DMS 273 (cell line): ENCODE results near the gene ITLN1.

Experiments used
- DNase-seq: peaks from one replicate; lab custom pipeline; 2025; ENCODE audit not compliant: unreplicated experiment; lab: John Stamatoyannopoulos, UW

Gene ITLN1

DNA sequence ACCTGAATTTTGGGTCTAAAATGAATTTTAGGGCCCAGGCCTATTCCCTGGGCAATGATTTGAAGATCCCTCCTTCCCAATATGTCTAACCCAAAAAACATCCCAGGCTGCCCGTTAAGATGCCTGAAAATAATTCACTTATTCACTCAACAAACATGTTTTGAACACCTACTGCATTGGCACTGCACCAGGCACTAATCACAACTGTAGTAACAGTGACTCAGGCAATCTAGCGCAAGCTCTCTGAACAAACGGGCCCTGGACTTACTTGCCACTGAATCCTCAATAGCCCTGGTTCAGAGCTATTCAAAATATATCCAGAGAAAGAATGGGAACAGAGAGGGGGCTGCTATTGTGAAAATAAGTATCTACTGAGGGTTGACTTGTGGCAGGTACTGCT, 26.5 kb downstream of the ITLN1 start:
- DNase-seq: no peak

DNA sequence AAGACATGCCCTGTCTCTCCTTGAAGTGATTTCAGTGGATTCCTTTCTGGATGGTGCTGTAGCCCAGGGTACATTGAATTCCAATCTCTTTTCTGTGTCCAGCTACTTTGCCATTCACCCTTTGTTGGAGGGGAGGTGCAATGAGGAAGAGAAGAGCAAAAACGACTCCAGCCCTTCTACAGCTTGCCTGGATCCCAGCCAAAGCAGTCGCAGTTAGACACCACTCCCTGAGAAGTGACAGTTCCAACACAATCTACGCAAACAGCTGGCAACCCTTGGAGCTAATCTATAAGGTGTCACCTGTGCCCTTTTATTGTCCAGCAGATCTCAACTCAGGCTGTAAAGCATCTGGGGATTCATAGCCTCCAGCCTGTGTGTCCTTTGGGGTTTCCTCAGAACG, 26.9 kb downstream of the ITLN1 start:
- no peak for DNase-seq

DNA sequence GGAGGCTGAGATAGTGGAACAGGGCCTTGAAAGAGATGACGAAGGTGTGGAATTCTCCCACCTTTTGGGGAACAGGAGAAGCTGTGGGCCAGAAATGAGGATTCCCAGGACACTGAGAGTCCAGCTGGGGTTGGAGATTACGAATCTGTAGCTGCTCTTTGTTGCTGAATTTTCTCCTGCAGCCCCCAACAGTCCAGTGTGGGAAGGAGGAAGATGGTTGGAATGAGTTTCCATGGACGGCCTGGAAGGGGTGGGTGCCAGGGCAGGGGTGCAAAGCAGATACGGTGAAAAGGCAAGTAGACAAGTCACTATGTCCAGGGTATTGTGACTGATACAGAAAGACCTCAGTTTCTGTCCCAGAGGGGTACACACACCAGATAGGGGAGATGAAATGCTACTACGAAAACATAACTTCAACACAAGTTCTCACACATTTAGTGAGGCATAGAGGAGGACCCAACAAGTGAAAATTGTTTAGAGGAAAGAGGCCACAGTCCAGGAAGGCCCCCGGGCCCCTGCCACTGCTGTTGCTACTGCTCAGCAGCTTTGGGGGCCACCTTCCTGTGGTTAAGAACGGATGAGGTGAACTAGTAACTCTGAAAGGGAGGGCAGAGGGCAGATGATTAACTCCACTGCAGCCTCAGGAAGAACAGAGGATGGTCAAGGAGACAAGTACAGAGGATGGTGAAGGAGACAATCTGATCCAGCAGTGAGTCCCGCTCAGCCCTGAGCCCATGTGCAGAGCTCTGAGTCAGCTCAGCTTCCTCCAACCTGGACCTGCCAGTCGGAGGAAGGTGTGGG, 29.6 kb downstream of the ITLN1 start:
- DNase-seq: no peak

DNA sequence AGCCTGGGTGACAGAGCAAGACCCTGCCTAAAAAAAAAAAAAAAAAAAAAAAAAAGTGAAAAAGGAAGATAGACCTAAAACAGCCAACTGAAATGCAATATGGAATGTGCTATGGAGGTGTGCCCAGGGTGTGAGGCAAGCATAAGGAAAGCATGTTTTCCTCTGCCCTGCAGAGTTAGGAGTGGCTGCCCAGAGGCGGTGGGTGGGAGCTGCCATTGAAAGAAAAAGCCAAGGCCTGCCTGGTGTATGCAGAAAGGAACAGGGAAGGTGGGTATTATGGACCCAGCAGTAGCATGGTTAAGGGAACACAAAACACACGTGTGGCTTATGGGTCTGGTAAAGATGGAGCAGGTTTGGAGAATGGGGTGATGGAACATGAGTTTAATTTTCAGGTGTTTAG, 31.2 kb downstream of the ITLN1 start:
- no peak for DNase-seq

DNA sequence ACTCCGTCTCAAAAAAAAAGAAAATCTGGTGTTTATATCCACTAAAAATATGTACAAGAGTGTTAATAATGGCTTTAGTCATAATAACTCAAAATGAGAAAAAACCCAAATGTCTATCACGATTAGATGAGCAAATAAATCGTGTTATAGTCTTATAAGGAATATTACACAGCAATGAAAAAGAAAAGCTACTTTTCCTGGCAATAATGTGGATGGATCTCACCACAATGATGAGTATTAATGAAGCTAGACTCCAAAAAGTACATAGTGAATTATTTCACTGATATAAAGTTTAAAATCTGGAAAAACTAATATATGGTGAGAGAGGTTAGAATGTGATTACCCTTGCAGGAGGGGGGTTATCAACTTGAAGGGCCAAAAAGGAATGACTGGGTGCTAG, 32.0 kb downstream of the ITLN1 start:
- no peak for DNase-seq

DNA sequence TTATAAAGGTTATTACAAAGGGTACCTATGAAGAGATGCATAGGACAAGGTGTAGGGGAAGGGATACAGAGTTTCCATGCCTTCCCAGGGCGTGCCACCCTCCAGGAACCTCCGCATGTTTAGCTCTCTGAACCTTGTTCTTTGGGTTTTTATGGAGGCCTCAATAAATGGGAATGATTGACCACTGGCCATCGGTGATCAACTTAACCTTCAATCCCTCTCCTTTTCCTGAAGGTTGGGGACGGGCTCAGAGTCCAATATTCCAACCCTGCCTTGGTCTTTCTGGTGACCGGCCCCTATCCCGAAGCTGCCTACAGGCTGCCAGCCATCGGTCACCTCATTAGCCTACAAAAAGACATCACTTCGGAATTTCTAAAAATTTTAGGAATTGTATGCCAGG, 34.0 kb downstream of the ITLN1 start:
- no peak for DNase-seq

DNA sequence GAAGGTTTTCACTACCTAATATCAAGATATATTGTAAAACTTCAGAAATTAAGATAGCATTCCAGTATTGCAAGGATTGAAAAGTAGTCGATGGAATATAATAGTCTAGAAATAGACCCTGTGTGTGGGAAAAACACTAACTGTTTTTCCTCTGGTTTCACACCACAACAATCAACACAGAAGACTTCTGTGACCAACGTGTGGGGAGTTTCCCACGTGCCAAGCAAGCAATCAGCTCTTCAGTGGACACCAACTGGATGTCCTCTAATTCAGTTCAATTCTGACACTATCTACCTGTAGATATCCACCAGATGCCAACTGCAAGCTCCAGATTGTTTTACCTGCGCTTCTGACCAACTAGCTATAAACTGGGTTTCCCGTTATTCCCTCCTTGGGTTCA, 34.4 kb downstream of the ITLN1 start:
- no peak for DNase-seq

DNA sequence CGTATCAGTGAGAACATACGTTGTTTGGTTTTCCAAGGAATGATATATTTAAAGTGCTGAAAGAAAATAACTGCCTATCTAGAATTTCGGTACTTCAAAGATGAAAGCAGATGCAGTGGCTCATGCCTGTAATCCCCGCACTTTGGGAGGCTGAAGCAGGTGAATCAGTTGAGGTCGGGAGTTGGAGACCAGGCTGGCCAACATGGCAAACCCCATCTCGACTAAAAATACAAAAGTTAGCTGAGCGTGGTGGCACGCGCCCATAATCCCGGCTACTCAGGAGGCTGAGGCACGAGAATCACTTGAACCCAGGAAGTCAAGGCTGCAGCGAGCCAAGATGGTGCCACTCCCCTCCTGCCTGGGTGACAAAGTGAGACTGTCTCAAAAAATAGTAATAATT, 38.7 kb downstream of the ITLN1 start:
- no peak for DNase-seq

DNA sequence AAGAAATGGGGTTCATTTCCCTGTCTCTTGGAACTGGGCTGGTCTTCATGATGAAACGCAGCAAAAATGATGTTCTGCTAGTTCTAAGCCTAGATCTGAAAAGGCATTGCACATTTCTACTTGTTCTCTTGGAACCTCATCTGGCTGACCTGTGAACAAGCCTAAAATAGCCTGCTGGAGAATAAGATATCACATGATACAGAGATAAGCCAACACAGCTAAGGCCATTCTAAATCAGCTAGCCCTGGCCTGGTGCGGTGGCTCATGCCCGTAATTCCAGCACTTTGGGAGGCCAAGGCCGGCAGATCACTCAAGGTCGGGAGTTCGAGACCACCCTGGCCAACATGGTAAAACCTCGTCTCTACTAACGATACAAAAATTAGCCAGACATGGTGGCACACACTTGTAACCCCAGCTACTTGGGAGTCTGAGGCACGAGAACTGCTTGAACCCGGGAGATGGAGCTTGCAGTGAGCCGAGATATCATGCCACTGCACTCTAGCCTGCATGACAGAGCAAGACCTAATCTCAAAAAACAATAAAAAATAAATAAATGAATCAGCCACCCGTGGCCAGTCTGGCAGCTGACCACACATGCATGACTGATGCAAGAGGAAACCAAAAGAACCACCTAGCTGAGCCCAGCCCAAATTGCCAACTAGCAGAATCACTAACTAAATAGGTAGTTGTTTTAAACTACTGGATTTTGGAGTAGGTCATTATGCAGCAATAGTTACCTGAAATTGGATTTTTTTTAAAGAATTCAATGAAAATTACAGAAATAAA, 40.3 kb downstream of the ITLN1 start:
- DNase-seq: no peak

DNA sequence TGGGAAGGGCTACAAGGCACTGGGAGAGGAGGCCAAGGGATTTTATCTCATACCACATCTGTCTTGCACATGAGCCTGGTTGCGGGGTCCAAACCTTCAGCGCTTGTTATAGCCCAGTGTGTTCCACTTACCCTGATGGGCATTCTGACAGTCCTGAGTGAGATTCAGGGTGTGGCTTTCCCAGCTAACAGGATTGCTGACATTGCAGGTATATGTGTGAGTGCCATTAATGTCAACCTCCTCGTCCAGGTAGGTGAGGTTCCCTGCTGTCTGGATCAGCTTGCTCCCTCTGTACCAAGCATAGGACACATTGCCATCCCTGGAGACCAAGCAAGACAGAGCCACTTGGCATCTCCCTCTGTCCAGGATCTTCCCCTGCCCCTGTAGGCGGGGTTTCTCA, 43.9 kb downstream of the ITLN1 start:
- no peak for DNase-seq

DNA sequence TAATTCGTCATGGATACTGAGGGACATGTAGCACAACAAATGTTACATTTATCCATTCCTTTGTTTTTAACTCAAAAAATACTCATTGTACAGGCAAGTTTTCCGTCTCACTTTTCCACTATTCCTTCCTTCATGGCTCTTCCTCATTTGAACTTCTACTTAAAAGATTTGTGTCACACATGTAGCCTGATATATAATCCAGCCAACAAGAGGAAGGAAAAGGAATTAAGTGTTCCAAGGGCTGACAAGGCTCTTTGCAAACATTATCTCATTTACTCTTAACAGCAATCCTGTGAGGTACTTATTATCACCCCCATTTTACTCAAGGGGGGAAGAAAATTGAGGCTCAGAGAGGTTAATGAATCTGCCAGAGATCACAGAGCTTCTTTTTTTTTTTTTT, 45.2 kb downstream of the ITLN1 start:
- DNase-seq: no peak

DNA sequence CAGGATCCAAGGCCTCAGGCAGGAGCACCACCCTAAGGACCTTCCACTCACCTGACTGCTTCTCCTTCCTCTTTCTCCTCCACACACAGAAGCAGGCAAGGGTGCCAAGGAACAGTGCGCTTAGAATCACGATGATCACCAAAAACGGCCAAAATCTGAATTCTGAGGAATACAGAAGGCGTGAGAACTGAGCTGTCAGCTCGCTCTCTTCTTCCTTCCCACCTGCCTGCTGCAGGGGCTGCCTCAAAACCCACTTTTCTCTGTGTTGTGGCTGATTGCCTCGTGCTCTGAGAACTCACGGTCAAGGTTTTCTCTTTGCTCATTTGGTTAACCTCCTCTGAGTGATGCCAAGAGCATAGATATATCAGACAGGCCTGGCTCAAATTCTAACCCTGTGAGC, 46.1 kb downstream of the ITLN1 start:
- no peak for DNase-seq

DNA sequence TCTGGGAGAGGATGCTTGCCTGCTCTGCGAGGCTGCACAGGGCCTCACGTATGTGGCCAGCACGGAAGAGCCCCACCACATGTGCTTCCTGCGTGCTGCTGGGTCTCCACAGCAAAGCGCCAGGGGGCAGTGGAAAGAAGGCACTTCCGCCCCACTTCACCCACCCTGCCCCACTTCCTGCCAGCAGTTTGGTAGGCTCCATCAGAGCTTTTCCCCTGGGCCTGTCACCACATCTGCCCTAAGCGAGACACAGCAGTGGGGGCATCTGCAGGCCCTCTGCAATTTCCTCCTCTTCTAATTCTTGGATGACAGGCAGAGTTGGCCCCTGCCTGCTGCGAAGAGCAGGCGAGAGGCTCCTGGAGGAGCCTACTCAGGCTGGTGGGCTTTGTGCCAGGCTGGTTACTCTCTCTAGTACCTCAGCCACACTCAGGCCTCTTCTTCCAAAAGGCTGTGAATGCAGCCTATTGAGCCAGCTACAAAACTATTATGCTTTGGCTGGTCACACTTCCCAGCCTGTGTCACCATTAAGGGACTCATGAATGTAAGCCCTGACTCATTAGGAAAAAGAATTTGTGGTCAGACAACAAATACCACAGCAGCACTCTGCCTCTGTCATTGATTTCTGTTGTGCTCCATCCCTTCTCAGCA, 47.3 kb downstream of the ITLN1 start:
- DNase-seq: no peak

DNA sequence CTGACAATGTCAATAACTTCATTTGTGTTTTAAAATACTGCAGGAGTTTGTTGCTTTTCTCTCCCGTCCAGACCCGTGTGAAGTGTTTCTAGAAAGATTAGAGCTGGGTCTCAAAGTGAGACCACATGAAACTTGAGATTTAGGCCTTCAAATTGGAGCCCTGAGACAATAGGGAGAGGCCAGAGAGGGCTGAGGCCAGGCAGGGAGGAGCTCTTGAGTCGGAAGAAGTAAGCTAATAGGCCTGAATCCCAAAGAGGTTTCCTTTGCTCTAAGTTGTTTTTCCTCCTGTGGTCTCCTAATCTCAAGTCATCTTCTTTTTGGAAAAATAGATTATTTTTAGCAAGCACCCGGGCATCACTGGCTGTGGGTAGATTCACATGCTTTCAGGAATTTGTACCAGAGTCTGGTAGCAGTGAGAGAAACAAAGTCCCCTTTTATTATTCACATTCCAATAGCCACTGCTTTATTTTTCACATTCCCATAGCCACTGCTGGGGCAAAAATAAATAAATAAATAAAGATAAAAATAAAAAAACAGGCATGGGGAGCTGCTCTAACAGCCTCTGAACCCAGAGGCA, 47.9 kb downstream of the ITLN1 start:
- no peak for DNase-seq

DNA sequence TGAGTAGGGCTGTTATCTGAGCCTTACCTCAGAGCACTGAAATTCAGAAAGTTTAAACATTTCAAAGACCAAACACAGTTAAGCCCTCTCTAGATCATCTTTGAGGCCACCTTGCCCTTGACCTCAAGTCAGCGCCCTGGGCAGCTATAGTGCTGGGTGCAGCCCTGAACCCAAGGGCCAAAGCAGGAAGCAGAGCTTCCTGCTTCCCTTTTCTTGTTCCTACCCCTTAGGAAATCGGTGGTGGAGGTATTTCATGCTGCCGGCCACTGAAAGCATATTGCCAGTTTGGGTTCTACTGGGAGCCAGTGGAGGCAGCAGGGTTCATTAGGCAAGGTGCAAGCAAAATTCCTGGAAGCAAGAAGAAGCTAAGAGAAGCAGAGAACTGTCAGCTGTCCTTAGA, 48.4 kb downstream of the ITLN1 start:
- DNase-seq: no peak

DNA sequence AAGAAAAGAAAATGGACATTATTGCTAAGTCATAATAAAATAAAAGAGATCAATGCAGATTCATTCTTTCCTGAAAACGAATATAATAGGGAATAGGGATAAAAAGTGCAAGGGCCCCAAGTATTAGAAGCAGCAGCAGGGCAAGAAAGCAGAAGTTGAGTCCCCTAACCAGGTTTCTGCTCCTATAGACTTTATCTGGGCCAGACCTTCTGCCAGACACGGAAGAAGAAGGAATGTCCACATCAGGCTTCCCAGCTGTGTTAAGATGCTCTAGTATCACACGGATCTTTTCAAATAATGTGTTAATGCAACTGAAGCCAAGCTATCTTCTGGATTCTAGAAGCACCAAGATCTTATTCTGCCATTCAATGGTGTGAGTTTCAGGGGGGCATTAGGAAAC, 49.2 kb downstream of the ITLN1 start:
- no peak for DNase-seq

DNA sequence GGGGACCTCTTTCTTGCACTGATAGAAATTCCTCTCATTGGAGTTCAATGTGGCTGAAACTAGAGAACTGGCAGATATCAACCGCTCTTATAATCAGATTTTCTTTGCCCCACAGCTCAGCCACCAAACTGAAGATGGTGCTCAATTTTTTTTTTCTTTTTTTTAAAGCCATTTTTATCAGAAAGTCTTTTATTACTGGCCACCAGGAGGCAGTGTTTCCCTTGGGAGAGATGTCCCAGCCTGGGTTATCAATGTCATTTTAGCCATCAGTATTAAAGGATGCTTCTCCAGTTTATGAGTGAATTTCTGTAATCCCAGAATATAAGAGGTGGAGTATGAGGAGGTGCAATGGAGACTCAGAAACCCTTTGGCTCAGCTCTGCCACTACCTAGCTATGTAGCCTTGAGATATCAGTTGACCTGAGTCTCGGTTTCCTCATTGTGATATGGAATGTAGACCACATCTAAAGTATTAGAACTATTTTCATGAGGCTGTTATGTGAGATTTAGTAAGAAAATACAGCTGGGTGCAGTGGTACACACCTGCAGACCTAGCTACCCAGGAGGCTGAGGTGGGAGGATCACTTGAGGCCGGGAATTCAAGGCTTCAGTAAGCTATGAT, 49.9 kb downstream of the ITLN1 start:
- peak; percentile 67 for DNase-seq

DNA sequence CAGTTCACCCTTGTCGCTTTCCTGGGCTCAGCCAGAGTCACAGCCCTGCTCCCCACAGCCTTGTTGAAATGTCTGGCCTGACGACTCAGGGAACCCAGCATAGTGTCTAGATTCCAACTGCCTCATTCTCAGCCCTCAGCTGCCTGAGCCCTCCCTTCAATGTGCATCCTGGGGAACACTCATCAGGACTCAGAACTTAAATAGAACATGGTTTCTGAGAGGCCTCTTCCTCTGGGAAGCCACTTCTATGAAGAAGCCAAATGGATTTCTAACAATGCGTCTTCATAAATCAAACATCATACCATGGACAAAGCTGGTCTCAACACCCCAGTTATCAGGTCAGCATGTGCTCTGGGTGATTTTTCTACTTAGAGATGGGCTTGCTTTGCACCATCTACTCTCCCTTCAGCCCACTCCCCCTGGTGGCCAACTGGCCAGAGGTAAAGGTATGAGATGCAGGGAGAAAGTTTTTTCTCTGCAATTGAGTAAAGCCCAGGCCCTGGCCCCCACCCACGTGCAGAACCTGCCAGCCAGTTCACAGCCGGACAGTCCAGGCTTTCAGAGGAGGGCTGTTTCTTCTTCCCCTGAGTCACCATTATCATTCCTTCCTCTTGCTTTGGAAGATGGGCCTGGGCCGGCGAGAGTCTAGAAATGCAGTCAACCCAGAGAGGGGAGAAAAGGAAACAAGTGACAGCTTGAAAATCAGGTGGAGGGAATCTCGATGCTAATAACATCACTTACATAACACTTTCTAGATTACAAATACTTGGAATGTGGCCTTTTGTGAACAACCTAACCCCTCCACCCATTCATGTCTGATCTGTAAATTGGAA, 54.4 kb downstream of the ITLN1 start:
- peak; percentile 80 for DNase-seq

DNA sequence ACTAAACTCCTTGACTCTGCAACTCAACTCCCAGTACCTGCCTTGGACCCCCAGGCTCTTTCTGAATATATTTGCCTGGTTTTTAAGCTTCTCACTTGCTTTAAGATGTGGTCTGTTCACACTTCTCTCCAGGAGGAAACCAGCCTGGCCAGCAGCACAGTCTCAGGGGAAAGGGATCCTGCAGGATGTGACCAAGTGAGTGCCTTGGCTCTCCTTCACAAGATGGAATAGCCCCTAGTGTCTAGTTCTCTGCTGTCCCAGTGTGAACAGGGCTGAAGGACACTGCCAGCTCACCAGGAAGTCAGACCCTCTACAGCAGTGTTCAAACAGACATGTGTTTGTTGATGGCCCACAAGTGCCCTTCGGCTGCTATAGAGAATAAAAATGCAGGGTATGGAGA, 55.2 kb downstream of the ITLN1 start:
- DNase-seq: no peak

DNA sequence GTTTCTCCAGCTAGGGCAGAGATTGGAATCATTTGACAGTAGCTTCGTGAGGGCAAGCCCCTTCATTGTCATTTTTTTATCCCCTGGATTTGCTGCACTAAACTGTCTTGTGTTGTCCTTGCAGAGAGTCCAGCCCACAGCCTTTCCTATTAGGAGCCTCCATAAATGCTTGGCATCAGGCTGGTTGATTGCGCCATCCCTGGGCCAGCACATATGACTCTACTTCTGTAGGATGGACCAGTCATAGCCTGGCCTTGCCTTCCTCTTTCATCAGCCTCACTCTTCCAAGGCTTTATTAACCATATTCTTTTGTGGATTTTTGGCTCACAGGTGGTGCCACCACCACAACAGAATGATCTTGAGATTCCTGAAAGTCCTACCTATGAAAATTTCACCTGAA, 57.6 kb downstream of the ITLN1 start:
- no peak for DNase-seq
